NCI-H345 treated with DMSO at 0.1 percent for 48 hours (cell line): ENCODE measurements around the gene ZDHHC11B.
"Not testable (repeated sequence)": the region's sequence is repeated elsewhere in the genome, so short reads cannot be mapped to it uniquely, and the experiment has no call there.

Source experiments
- DNase-seq: peaks from one replicate; lab custom pipeline; 2025; ENCODE audit not compliant: unreplicated experiment; lab: John Stamatoyannopoulos, UW

Gene ZDHHC11B

GRCh38 chr5:688348-689010 lies 96.0 kb downstream of the ZDHHC11B start:
- not testable (repeated sequence) for DNase-seq

- not testable (repeated sequence) for DNase-seq
Observed at GRCh38 chr5:686936-687335, 97.6 kb downstream of the ZDHHC11B start.

- not testable (repeated sequence) for DNase-seq
Observed at GRCh38 chr5:686172-686523, 98.4 kb downstream of the ZDHHC11B start.

- DNase-seq = no peak
Observed at GRCh38 chr5:685262-686171, 99.0 kb downstream of the ZDHHC11B start.

- DNase-seq = no peak
Observed at GRCh38 chr5:684751-685216, 99.7 kb downstream of the ZDHHC11B start.

GRCh38 chr5:683551-684481 lies 100.7 kb downstream of the ZDHHC11B start:
- DNase-seq = peak; percentile 53

- DNase-seq = not testable (repeated sequence)
Observed at GRCh38 chr5:682651-683358, 101.7 kb downstream of the ZDHHC11B start.

- not testable (repeated sequence) for DNase-seq
Observed at GRCh38 chr5:682216-682615, 102.3 kb downstream of the ZDHHC11B start.

GRCh38 chr5:681317-682191 lies 103.0 kb downstream of the ZDHHC11B start:
- DNase-seq = not testable (repeated sequence)

GRCh38 chr5:680836-681235 lies 103.7 kb downstream of the ZDHHC11B start:
- not testable (repeated sequence) for DNase-seq

GRCh38 chr5:680118-680795 lies 104.3 kb downstream of the ZDHHC11B start:
- not testable (repeated sequence) for DNase-seq

GRCh38 chr5:679166-679895 lies 105.2 kb downstream of the ZDHHC11B start:
- DNase-seq = not testable (repeated sequence)

GRCh38 chr5:678521-678920 lies 106.0 kb downstream of the ZDHHC11B start:
- DNase-seq = not testable (repeated sequence)

GRCh38 chr5:677131-678101 lies 107.1 kb downstream of the ZDHHC11B start:
- DNase-seq = peak; percentile 14

- DNase-seq = no peak
Observed at GRCh38 chr5:676699-677076, 107.8 kb downstream of the ZDHHC11B start.

- no peak for DNase-seq
Observed at GRCh38 chr5:675871-676698, 108.4 kb downstream of the ZDHHC11B start.
